Astrocyte of the spinal cord (primary cell): Measurements from ENCODE around the gene KLF7.

Source experiments
- DNase-seq: peaks from one replicate; pipeline ENCODE4 v3.0.0; 2011; ENCODE audit warnings: low read depth, low spot score
- H3K4me3 ChIP-seq: 2 replicates; pipeline ENCODE4 v1.5.1; 2011; ENCODE audit warnings: low read depth, mild to moderate bottlenecking, low read length, moderate library complexity
- in situ Hi-C: cut with HindIII; loops from 2 replicates; pipeline ENCODE4 v1.10.0; 2017; ENCODE audit warnings: low sequenced_read_pairs
- TF ChIP-seq, protein P1 (sequence below): IDR thresholded peaks from 2 replicates; pipeline ENCODE4 v1.5.1; 2012; ENCODE audit warnings: low read depth, mild to moderate bottlenecking, low read length, inconsistent platforms

Gene KLF7

DNA sequence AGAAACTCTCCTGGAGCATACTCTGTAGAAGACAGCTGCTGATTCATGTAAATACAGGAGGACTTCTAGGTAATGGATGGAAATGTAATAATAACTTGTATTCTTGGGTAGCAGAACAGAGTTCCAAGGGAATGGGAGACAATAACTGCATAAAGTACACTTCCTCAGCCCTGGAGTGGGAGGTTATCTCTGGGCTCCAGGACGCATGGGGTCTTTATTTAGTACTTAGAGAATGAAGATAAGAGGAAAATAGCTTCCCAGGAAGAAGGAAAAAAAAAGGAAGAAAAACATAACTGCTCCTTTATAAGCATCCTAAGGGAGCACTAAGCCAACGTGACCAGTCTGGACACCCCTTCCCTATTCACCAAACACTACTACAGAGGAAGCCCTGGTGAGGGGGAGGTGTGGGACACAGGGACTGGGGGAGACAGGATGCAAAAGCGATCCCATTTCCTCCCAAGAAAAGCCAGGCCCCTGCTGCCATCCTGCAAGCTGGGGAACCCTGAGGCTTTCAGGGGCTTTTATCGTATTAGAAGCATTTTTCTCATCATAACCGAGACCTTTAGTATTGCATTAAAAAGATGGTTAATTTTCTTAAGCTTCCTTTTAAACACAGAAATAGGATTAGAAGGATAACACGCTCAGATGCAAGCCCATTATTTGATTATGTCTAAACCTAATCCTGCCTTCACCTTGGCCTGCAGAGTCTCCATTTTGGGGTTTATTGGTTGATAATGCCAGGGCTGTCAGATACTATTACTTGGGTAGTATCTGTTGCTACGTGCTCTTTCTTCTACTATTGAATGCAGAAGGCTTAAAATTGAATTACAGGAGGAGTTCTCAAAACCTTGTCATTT lies 78.5 kb downstream of the KLF7 start:
- no peak for DNase-seq
- TF ChIP-seq, protein P1, sequence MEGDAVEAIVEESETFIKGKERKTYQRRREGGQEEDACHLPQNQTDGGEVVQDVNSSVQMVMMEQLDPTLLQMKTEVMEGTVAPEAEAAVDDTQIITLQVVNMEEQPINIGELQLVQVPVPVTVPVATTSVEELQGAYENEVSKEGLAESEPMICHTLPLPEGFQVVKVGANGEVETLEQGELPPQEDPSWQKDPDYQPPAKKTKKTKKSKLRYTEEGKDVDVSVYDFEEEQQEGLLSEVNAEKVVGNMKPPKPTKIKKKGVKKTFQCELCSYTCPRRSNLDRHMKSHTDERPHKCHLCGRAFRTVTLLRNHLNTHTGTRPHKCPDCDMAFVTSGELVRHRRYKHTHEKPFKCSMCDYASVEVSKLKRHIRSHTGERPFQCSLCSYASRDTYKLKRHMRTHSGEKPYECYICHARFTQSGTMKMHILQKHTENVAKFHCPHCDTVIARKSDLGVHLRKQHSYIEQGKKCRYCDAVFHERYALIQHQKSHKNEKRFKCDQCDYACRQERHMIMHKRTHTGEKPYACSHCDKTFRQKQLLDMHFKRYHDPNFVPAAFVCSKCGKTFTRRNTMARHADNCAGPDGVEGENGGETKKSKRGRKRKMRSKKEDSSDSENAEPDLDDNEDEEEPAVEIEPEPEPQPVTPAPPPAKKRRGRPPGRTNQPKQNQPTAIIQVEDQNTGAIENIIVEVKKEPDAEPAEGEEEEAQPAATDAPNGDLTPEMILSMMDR = no peak
- in situ Hi-C loops = no loop called here
- no peak overlapping the region for H3K4me3 ChIP-seq

DNA sequence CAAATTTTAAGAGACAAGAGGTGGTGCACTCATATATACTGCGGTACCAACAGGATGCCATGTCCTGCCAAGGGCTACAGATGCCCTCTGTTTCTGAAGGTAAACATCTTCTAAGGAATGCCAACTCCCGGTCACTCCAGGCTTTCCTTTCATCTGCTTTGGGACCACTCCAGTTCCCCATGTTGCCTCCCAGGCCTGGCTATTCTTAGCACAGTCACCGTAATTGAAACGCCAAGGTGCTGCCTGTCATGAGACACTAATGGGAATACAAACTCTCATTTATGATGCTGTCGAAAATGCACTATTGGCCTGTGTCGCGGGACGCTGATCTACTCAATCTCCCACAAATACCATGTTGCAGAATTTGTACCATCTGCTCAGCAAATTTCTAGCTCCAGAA lies 79.6 kb downstream of the KLF7 start:
- in situ Hi-C loops = no loop called here
- TF ChIP-seq, protein P1 = no peak
- no peak overlapping the region for H3K4me3 ChIP-seq
- no peak for DNase-seq

DNA sequence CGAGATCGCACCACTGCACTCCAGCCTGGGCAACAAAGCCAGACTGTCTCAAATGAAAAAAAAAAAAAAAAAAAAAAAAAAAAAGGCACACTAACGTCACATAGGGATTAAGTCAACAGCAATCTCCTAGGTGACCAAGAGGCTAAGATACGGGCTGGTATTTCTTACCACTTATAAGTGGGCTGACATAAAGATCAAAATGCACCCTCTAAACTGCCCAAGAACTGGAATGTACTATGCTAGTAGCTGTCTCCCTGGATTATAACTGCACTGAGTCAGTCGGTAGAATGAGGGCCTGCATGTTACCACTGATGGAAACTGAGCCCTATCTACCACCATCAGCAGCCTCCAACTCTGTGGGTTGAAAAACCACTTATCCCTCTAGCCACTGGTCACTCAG lies 80.6 kb downstream of the KLF7 start:
- no peak overlapping the region for H3K4me3 ChIP-seq
- in situ Hi-C loops = no loop called here
- TF ChIP-seq, protein P1 = no peak
- no peak for DNase-seq

DNA sequence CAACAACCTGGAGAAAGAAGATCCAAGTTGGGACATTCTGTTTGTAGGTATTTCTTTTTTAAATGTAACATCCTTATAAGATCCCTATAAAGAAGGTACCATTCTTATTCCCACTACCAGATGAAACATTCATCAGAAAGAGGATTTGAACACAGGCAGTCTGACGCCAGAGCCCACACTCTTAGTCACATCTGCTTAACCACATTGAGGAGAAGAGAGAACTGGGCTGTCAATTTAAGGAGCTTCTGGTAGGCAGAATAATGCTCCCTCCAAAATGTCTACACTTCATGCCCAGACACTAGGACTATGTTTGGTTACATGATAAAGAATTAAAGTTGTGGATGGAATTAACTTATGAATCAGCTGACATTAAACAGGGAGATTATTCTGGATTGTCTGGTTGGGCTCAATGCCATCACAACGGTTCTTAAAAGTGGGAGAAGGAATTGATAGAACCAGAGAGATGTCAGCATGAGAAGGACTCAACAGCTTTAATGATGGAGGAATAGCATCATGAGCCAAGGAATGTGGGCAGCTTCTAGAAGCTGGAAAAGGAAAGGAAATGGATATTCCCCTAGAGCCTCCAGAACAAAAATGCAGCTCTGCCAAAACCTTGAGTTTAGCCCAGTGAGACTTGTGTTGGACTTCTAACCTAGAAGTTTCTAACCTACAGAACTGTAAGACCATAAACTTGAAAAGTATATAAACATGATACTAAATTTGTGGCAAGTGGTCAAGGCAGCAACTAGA lies 82.2 kb downstream of the KLF7 start:
- in situ Hi-C loops = no loop called here
- TF ChIP-seq, protein P1 = no peak
- DNase-seq = no peak
- no peak overlapping the region for H3K4me3 ChIP-seq

DNA sequence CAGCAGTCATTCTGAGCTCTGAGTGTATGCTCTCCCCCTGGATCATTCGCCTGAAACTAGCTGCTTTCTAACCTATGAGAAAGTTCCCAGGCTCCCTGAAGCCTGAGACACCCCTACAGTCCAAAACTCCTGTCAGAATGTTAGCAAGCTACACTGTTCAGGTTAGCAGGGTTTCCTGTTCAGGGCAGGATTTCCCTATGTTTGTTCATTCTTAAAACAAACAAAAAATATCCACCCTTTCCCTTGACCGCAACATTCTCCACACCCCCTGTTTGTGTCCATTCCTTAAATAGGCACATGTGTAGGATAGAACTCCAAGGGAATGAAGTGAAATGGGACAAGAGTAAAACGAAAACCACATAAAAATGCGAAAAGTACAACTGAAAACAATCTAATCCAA lies 83.1 kb downstream of the KLF7 start:
- TF ChIP-seq, protein P1 = no peak
- DNase-seq = peak; percentile 55
- in situ Hi-C loops = no loop called here
- no peak overlapping the region for H3K4me3 ChIP-seq

DNA sequence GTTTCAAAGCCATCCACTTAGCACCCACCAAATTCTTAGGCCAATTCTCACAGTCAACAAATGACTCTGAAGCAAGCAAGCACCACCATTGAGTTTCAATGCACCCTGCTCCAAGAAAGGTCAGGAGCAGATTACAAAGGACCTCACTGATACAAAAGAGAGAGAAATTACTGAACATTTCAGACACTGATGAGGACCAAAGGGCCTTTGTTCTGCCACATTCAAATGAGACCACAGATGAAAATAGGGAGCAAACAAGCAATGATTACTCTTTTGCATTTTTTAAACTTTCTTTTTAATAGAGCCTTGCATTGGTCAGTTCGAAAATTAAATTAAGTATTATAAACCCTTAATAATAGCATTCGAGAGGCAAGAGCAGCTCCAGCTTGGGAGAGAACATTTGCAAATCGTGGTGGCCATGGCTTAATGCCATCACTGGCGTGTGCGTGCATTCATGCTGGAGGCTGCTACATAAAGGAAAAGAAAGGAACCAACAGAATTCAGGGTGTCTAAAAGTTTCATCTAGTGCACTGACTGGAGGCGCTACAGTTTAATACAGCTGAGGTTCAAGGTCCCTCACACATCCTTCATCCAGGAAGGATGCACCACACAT lies 87.5 kb downstream of the KLF7 start:
- no peak for DNase-seq
- in situ Hi-C loops = no loop called here
- TF ChIP-seq, protein P1 = no peak
- no peak overlapping the region for H3K4me3 ChIP-seq
